GM18870 (cell line): ENCODE measurements around the gene GEMIN4.
"Not testable (repeated sequence)": the region's sequence is repeated elsewhere in the genome, so short reads cannot be mapped to it uniquely, and the experiment has no call there.

Experiments used
- ATAC-seq: cut with Tn5 transposase; IDR thresholded peaks from one replicate; pipeline ENCODE4 v1.9.1; 2021; ENCODE audit warnings: moderate library complexity; ENCODE audit not compliant: unreplicated experiment

GEMIN4 gene

DNA sequence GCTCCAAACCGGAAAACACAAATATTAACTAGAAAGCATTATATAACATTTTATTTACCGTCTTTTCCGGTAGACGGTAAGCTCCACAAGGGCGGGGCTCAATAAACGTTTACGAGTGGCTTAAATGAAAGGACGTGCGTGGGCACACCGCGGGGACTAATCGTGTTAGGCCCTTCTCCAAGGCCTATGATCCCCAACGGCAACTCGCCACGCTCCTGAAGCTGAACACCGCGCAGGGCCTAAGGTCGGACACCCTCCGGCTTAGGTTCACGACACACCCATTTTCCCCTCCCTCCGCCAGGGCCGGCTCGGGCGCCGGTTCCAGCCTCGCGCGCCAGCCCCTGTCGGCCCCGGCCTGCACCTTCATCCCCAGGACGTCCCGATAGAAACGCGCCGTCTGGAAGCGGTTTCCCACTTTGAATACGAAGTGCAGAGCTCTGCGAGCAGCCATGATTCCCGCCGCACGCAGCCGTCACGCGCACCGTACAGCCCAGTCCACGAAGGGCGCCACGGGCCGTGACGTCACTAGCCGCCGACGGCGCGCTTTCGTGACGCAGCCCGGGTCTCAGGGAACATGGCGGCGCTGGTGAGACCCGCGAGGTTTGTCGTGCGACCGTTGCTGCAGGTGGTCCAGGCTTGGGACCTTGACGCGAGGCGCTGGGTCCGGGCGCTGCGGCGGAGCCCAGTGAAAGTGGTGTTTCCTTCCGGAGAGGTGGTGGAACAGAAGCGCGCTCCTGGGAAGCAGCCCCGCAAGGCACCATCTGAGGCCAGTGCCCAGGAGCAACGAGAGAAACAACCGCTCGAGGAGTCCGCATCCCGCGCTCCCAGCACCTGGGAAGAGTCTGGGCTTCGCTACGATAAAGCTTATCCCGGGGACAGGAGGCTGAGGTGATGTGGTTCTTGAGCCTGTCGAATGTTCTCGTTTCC is 30.0 kb upstream of the GEMIN4 start, which contains the start of the genes GLOD4 and MRM3:
TSS of gene GLOD4 (minus strand) at position 476 of the 927 bp plus-strand sequence. CDS start at position 451, 25 bp downstream.
TSS of gene MRM3 (plus strand) at position 549 of the 927 bp plus-strand sequence. CDS start at position 575, 26 bp downstream.
- peak; percentile 71 for ATAC-seq

DNA sequence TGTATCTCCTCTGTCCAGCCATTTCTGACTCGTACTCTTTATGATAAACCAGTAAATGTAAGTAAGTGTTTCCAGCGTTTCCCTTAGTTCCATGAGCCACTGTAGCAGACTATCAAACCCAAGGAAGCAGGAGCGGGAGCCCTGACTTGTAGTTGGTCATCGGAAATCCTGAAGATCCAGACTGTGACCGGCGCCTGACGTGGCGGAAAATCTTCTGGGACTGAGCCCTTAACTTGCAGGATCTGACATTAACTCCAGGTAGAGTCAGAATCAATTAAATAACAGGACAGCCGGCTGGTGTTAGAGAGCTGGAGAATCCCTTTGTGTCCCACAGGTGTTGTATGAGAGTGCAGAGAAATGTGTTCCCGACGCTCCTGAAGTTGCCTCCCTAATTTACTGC is 26.0 kb upstream of the GEMIN4 start:
- ATAC-seq: no peak

DNA sequence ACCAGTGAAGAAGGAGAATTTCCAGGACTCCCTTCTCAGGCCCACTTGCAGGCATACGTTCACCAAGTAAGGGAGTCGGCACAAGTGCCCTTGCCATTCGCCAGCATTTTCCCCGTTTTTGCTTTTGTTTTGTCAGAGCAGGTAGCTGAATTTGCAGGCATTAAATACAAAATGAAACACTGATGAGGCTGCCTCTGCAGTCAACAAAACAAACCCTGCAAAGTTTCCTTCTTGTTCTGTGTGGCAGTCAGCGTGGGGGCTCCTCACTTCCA is 22.2 kb upstream of the GEMIN4 start:
- ATAC-seq: no peak

DNA sequence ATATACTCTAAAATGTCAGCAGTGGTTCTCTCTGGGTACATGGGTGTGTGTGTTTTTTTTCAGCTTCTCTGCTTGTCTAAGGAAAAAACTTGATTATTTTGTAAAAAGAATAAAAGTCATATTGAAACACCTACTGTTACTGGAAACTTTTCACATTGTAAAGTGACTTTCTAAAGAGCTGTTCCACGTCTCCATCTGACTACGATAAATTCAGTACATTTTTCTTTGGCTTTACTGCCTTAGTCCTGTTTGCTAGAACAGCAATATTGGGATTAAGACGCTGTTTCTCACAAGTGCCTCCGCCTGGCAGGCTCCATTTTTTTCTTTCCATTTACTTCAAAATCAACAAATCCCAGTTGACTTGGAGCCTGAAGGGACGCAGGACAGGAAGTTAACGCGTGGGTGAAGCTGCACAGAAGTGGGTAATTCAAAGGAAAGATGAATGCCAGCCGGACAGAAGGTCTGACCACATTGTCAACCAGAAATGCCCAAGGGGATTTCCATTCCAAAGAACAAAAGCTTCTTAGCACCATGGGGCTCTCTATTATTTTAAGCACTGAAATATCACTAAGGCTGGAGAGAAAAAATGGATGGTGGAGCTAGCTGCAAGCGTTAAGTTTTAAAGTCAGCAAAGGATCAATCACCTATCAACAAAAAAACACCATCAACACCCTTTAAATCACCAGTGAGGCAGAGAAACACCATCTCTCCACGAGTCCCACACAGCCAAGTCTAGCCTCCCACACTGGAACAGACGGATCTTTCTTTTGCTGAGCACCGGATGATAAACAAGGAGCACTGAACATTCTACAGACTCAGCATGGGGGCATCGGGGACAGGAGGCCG is 21.6 kb upstream of the GEMIN4 start:
- no peak for ATAC-seq

DNA sequence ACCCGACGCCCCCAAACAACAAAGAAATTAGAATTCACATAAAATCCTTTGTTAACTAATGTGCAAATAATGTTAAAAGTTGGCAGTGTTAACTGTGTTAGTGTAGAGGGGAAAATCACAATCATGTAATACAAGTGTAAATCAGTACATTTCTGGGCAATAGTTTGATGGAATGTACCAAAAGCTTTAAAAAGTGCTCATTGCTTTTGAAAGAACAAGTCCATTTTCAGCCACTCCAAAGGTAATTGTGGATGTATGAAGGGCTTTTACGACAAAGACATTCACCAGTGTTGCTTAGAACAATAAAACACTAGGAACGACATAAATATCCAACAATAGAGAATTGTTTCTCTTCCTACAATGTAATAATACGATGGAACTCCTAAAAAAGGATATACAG is 21.0 kb upstream of the GEMIN4 start:
- no peak for ATAC-seq

DNA sequence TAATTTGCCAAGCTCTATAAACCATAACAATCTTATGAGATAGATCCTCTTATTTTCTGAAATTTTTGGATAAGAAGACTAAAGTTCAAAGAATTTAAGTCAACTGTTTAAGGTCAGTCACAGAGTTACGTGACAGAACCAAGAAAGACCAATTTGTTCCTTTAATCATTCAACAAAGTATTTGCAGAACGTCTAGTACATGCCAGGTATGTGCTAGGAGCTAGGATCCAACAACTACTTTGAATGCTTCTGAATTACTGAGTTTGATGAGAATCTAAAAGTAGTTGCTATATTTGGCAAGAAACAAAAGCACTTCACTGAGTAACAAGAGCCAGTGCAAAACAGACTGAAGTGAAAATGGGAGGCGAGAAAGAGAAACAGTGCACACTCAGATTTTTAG is 15.0 kb upstream of the GEMIN4 start:
- ATAC-seq: no peak

DNA sequence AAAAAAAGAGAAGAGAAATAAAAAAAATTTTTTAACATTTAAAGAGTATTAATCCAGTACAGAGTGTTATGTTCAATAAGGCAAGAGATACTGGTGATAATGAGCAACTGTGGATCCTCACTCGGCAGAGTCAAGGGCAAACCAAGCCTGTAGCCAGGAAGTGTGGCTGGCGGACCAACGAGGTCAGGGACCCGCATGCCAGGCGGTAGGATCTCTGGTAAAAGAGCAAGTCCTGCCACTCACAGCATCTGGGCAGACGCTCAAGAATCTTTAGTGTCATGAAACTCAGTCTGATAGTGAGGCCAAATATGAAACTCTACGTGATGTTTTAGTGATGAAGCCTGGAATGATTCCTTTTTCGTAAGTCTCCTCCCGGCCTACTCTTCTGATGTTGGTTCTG is 8.3 kb upstream of the GEMIN4 start:
- no peak for ATAC-seq

DNA sequence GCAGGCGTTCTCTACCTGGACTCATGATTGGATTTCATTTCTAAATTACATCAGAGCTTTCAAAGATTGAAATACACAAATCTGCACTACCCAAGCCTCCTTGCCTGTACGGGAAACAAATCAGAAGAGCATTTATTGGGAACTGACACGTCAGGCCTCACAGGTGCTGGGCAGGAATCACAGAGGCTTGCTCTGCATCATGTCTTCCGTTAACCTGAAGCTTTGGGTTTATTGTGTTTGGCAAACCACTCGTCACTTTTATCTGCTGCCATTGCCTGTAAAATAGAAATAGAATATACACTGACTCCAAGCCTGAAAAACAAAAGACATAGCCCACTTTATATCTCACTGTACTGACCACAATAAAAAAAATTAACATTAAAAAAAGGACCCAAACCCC is 7.9 kb upstream of the GEMIN4 start:
- ATAC-seq: no peak

DNA sequence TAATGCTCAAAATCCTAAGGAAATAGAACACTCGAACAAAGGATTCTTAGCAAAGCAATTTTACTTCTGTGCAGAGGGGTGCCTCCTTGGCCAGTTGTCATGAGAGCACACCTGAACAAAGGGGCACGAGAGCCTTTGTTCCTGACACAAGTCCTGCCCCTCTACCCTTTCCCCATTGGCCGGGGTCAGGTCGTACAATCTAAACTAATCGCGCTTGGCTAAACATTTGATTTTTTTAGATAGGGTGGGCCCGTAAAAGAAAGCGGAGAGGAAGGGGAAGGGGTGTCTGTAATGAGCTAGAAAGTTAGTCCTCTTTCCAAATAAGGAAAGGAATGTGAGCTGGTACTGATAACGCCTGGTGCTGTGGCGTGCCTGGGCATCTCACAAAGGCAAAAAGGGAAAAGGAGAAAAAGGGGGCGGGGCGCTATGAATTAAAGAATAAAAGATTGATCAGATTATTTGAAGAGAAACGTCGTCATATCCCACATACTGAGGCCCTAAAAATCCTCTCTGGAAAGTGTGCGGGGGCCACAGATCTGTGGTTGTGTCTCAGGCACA is 4.0 kb upstream of the GEMIN4 start:
- not testable (repeated sequence) for ATAC-seq

DNA sequence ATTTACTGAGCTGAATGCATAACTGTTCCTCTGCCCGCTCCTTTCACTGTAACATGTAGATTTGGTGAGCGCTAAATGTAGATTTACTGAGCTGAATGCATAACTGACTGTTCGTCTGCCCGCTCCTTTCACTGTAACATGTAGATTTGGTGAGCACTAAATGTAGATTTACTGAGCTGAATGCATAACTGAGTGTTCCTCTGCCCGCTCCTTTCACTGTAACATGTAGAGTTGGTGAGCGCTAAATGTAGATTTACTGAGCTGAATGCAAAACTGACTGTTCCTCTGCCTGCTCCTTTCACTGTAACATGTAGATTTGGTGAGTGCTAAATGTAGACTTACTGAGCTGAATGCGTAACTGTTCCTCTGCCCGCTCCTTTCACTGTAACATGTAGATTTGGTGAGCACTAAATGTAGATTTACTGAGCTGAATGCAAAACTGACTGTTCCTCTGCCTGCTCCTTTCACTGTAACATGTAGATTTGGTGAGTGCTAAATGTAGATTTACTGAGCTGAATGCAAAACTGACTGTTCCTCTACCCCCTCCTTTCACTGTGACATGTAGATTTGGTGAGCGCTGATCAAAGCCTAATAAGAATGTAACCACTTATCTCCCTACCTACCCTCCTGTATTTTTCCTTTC is 3.4 kb upstream of the GEMIN4 start:
- not testable (repeated sequence) for ATAC-seq

DNA sequence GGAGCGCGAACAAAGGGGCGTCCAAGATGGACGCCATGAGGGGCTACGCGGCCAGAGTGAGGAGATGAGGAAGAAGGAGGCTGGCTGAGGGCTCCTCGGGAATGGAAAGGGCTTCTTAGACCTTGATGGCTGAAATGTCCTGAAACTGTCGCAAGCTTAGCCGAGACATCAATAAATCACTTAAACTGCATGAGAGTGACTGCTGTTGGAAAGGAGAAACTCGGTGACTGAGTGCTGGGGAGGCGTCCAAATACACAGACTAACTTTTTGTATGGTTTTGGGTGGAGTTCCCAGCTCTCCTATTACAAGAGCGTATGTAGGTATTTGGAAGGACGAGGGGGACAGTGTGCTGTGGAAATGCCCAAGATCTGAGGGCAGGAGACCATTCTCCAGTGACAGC is 1.4 kb upstream of the GEMIN4 start:
- ATAC-seq: no peak

DNA sequence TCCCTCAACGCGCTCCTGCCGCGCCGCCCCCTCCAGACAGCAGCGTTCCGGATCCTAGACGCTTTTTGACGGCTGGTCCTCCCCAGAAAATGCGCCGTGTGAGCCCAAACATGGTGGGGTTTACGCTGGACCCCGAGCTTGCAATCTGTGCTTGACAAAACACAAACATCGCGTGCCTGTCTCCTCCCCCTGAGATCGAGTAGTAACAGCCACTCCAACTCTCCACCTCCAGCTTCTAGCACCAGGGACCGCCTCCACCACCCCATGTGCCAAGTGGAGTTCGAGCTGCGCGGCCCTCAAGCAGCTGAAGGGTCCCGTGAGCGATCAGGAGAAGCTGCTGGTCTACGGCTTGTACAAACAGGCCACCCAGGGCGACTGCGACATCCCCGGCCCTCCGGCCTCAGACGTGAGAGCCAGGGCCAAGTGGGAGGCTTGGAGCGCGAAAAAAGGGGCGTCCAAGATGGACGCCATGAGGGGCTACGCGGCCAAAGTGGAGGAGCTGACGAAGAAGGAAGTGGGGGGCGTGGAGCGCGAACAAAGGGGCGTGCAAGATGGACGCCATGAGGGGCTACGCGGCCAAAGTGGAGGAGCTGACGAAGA is 656 bp upstream of the GEMIN4 start:
- no peak for ATAC-seq

DNA sequence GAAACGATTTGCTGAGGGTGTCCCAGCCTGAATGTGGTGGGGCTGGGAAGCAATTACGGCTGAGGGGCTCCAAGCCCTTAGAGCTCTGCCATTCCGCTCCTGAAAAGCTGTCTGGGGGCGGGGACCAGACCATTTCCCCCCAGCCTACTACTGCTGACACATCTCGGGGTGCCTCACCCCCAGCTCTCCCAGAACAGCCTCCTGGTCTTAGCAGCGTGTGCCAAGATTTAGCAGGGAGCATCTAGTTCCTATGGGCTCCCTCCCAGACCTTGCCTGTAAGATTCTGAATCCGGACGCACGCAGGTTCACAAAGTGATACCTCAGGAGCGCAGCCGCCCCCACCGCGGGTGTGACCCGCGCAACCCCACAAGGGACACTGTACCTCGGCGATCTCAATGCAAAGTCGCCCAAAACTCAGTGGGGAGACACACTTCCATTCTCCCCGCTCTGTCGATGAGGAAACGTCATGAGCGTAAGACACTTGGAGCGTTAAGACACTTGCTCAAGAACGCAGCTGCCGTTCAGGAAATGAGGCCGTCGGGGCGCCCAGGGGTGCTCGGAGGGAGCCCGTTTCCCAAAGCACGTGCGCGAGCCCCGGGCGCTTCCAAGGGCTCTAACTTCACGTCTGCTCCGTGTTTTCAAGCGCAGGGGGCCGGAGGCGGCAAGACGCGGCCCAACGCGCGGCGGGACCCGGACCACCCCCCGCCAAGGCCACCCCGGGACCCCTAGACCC is 629 bp downstream of the GEMIN4 start:
- peak; percentile 16 for ATAC-seq

DNA sequence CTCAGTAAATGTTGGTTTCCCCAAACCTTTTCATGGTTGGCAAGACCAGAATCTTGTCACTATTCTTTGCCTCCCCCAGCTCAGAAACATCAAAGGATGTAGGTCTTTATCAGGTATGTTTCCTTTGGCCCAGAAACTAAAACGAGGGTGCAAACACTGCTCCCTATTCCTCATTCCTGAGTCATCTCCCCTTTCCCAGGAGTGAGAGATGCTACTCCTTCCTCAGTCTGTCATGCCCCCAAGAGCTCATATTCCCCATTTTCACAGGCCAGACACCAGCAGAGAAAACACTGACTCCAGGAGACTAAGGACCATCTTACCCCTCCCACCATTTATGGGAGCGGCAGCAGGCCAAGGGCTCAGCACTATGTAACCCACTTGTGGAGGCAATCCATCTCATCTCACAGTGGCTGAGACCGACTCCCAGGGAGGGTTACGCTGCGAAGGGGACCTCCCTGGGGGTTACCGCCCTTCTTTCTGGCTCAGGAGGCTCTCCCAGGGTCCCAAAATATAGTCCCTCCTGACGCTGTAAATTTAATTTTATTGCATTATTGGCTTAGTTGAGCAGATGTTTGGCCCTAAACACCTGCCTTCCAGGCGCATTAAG is 1.5 kb downstream of the GEMIN4 start:
- ATAC-seq: no peak

DNA sequence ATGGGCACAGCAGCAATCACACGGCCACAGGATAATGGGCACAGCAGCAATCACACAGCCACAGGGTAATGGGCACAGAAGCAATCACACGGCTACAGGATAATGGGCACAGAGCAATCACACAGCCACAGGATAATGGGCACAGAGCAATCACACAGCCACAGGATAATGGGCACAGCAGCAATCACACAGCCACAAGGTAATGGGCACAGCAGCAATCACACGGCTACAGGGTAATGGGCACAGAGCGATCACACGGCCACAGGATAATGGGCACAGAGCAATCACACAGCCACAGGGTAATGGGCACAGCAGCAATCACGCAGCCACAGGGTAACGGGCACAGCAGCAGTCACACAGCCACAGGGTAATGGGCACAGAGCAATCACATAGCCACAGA is 2.7 kb downstream of the GEMIN4 start:
- not testable (repeated sequence) for ATAC-seq

DNA sequence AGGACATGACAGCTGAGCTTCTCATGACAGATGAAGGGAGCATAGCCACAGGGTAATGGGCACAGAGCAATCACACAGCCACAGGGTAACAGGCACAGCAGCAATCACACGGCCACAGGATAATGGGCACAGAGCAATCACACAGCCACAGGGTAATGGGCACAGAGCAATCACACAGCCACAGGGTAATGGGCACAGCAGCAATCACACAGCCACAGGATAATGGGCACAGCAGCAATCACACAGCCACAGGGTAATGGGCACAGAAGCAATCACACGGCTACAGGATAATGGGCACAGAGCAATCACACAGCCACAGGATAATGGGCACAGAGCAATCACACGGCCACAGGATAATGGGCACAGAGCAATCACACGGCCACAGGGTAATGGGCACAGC is 3.5 kb downstream of the GEMIN4 start:
- not testable (repeated sequence) for ATAC-seq

DNA sequence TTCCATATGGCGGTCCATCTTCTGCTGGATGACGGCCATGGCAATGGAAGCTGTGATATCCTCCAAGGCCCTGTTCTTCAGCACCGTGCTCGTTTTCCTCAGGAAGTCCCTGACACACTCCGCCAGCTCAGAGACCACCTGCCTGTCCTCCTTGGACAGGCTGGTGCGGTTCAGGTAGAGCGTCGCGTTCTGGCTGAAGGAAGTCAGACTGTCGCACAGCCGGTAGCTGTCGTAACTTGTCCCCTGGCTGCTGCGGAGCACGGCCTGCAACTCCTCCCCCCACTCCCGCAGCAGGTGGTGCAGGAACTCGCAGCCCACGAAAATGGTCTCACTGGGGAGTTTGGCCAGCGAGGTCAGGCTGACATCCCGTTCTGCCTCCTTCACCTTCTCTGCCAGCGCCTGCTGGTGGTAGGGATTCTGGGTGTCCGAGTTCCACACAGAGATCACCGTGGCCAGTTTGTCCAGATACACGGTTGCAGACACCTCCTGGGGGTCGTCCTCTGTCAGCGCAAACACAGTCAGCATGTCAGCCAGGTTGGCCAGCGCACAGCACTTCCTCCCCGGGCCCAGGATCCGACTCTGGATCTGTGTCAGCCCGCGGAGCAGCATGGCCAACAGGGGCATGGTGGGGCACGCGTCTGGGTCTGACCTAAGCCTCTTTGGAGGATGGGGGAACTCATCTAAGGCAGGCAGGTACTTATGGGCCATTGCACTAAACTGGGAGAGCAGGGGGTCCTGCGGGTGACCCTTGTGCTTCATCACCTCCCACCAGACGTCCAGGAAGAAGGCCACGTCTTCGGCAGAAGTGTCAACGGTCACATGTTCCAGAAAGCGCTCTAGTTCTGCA is 5.1 kb downstream of the GEMIN4 start:
- ATAC-seq: no peak

DNA sequence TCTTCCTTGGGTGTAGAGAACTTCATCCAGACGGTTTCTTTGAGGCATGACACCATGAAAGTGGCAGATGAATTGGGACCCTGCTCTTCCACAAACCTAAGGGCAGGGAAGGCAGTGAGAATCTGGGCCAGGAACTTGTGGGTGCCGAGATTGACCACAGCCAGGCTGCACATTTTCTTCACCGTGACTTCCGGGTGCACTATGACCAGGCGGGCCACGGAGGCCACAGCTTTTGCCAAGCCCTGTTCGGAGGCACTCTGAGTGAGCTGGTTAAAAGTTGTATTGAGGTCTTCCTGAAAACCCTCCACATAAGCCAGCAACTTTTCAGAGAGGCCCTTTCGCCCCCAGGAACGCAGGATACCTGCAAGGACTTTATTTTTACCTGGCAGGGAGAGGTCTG is 5.9 kb downstream of the GEMIN4 start:
- ATAC-seq: no peak

DNA sequence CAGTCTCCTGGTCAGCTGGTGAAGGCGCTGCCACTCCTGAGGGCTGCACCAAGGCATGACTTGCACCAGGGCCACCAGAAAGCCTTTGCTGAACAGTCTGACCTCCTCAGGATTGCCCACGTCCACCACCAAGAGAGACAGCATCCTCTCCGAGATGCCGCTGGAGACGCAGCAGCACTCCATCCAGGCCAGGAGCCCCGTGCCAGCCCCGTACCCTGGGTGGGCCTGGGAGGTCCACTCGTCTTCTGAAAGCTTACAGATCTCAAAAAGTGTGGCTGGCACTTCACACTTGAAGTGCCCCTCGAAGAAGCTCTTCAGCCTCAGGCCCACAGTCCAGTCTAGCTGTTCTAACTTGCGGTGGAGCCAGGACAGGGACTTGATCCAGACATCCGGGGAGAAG is 6.7 kb downstream of the GEMIN4 start:
- ATAC-seq: no peak
